Measurements from ENCODE around the gene HSD3B7. TPM values are rescaled to one million over a fixed set of nuclear protein-coding genes. Genes with fewer than 3 reads are reported as not detected.

The HSD3B7 gene
- total RNA-seq, 1 experiment from 2014 or later, result 5.4 TPM

DNA sequence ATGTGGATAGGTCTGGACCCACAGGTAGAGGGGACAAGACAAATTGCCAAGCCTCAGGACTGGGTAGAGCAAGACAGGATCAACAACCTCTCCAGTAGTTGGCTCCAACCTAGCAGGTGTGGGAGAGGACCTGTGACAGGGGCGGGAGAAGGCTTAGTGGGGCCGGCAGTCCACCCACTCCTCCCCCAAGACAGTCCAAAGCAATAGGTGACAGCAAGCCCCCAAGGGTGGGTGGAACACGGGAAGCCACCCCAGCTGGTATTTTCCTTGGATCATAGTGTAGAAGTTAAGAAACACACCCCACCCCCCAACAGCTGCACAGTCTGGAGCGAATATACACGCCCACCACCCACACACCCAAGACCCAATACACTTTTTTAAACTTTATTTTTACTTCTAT lies 44.3 kb downstream of the HSD3B7 start:
- no peaks in the 10 kb centered on the region for H3K27me3 ChIP-seq (ENCODE audit: control insufficient read depth, insufficient read depth, low read length)
- H3K36me3 ChIP-seq (ENCODE audit: control insufficient read depth, insufficient read depth, low read length), result no peaks in the 10 kb centered on the region
- peaks cover 4% of the 10 kb centered on the region; the same call in 1 of the 2 replicates for H3K4me1 ChIP-seq (ENCODE audit: control insufficient read depth, insufficient read depth, low read length)
- BruUV-seq (replicated peaks), result no TSS peak
- intact Hi-C loops (cut with micrococcal nuclease; ENCODE audit: unreplicated experiment), result no loop called here
- in situ Hi-C loops (cut with HindIII; ENCODE audit: low pct_unique_long_range_greater_than_20kb, low sequenced_read_pairs), result no loop called here
- ChIA-PET CTCF (no interaction called here), POLR2A (no interaction called here)
- no peak for TF ChIP-seq POLR2AphosphoS5 (IDR thresholded peaks at IDR 0.05; ENCODE audit: low read depth, low read length)
- TF ChIP-seq, protein P1, sequence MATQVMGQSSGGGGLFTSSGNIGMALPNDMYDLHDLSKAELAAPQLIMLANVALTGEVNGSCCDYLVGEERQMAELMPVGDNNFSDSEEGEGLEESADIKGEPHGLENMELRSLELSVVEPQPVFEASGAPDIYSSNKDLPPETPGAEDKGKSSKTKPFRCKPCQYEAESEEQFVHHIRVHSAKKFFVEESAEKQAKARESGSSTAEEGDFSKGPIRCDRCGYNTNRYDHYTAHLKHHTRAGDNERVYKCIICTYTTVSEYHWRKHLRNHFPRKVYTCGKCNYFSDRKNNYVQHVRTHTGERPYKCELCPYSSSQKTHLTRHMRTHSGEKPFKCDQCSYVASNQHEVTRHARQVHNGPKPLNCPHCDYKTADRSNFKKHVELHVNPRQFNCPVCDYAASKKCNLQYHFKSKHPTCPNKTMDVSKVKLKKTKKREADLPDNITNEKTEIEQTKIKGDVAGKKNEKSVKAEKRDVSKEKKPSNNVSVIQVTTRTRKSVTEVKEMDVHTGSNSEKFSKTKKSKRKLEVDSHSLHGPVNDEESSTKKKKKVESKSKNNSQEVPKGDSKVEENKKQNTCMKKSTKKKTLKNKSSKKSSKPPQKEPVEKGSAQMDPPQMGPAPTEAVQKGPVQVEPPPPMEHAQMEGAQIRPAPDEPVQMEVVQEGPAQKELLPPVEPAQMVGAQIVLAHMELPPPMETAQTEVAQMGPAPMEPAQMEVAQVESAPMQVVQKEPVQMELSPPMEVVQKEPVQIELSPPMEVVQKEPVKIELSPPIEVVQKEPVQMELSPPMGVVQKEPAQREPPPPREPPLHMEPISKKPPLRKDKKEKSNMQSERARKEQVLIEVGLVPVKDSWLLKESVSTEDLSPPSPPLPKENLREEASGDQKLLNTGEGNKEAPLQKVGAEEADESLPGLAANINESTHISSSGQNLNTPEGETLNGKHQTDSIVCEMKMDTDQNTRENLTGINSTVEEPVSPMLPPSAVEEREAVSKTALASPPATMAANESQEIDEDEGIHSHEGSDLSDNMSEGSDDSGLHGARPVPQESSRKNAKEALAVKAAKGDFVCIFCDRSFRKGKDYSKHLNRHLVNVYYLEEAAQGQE (IDR thresholded peaks at IDR 0.05; ENCODE audit: insufficient read depth in 1 of 2, low read depth in 2 of 2, low read length in 1 of 2), result no peak
- TF ChIP-seq SIN3A (IDR thresholded peaks at IDR 0.05; ENCODE audit: borderline replicate concordance, insufficient read depth, low read depth, low read length), result no peak
- TF ChIP-seq, protein P2, sequence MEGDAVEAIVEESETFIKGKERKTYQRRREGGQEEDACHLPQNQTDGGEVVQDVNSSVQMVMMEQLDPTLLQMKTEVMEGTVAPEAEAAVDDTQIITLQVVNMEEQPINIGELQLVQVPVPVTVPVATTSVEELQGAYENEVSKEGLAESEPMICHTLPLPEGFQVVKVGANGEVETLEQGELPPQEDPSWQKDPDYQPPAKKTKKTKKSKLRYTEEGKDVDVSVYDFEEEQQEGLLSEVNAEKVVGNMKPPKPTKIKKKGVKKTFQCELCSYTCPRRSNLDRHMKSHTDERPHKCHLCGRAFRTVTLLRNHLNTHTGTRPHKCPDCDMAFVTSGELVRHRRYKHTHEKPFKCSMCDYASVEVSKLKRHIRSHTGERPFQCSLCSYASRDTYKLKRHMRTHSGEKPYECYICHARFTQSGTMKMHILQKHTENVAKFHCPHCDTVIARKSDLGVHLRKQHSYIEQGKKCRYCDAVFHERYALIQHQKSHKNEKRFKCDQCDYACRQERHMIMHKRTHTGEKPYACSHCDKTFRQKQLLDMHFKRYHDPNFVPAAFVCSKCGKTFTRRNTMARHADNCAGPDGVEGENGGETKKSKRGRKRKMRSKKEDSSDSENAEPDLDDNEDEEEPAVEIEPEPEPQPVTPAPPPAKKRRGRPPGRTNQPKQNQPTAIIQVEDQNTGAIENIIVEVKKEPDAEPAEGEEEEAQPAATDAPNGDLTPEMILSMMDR (IDR thresholded peaks at IDR 0.05), result no peak
- no peak overlapping the region for H3K27ac ChIP-seq (ENCODE audit: low read length)
- ATAC-seq (no peak), DNase-seq (ENCODE audit: low read depth, low spot score) (no peak)
- H3K4me3 ChIP-seq (ENCODE audit: low read depth in 2 of 2, low read length in 2 of 2), result no peak overlapping the region
- no peaks in the 10 kb centered on the region for H3K9me3 ChIP-seq (ENCODE audit: control insufficient read depth, insufficient read depth, low read depth, low read length)

DNA sequence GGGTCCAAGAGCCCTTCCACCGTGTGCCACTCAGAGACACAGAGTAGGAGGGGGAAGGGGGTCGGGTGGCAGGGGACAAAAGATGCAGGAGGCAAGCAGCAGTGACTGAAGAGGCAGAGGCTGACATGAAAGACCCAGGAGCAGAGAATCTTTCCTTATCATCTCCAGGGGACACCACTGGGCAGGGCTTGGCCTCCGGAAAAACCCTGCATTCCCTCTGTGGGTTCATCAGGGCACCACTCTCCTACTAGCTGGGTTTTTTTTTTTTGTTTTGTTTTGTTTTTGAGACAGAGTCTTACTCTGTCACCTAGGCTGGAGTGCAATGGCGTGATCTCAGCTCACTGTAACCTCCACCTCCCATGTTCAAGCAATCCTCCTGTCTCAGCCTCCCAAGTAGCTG lies 46.3 kb downstream of the HSD3B7 start:
- in situ Hi-C loops (cut with HindIII; ENCODE audit: low pct_unique_long_range_greater_than_20kb, low sequenced_read_pairs) (no loop called here), intact Hi-C loops (cut with micrococcal nuclease; ENCODE audit: unreplicated experiment) (loop anchor here (10.0 kb wide), 1 partner anchor 64 kb away; the partner anchor contains the start of gene VKORC1)
- no peak overlapping the region for H3K27ac ChIP-seq (ENCODE audit: low read length)
- DNase-seq (ENCODE audit: low read depth, low spot score) (no peak), ATAC-seq (no peak)
- no peaks in the 10 kb centered on the region for H3K36me3 ChIP-seq (ENCODE audit: control insufficient read depth, insufficient read depth, low read length)
- no TSS peak for BruUV-seq (replicated peaks)
- no peaks in the 10 kb centered on the region for H3K9me3 ChIP-seq (ENCODE audit: control insufficient read depth, insufficient read depth, low read depth, low read length)
- H3K27me3 ChIP-seq (ENCODE audit: control insufficient read depth, insufficient read depth, low read length), result no peaks in the 10 kb centered on the region
- TF ChIP-seq, protein P1 (IDR thresholded peaks at IDR 0.05; ENCODE audit: insufficient read depth in 1 of 2, low read depth in 2 of 2, low read length in 1 of 2), result no peak
- TF ChIP-seq TCF7L2 (IDR thresholded peaks at IDR 0.05; ENCODE audit: low read depth, low read length) (no peak), SIN3A (IDR thresholded peaks at IDR 0.05; ENCODE audit: borderline replicate concordance, insufficient read depth, low read depth, low read length) (no peak), POLR2AphosphoS5 (IDR thresholded peaks at IDR 0.05; ENCODE audit: low read depth, low read length) (no peak)
- TF ChIP-seq, protein P2 (IDR thresholded peaks at IDR 0.05), result no peak
- no peak overlapping the region for H3K4me3 ChIP-seq (ENCODE audit: low read depth in 2 of 2, low read length in 2 of 2)
- ChIA-PET CTCF (no interaction called here), POLR2A (interaction anchor here (0.6 kb wide), 1 partner anchor 34 kb away, joined by 3 read pairs; no protein-coding TSS in a partner anchor)
- H3K4me1 ChIP-seq (ENCODE audit: control insufficient read depth, insufficient read depth, low read length), result peaks cover 7% of the 10 kb centered on the region; the same call in 1 of the 2 replicates
